Hair follicle dermal papilla cell (primary cell): ENCODE measurements around the gene F8A3. TPM values are rescaled to one million over a fixed set of nuclear protein-coding genes. Genes with fewer than 3 reads are reported as not detected.

Experiments
- small RNA-seq: library from RNA; depleted of rRNA; stranded (forward); fragments of <200 nt; gene quantifications from one replicate; pipeline ENCODE3, GENCODE V24; 2012
- total RNA-seq: library from RNA; depleted of rRNA; stranded (reverse); fragments of >200 nt; gene quantifications from 2 replicates; pipeline ENCODE4 v1.2.3, GENCODE V29; 2012

F8A3 gene
- 2.2 and 3.7 TPM in 2 replicates for total RNA-seq

GRCh38 chrX:155458471-155458870, at the start of gene F8A3:
Gene F8A3 (minus strand): TSS chrX:155458620. CDS start chrX:155458600, 20 bp downstream.

Small RNA genes lying within 50 kb of the gene (small RNA-seq; reads per million reads assigned to genes)
- not detected for gene MIR1184-3

Other genes with a start within 250 kb of the F8A3 start
- gene VBP1, start 242.2 kb downstream of the F8A3 start, total RNA-seq, result 38.8 and 46.3 TPM in 2 replicates
- 0.65 and 0.85 TPM in 2 replicates for gene RAB39B, start 194.1 kb downstream of the F8A3 start, total RNA-seq
- gene CLIC2, start 124.0 kb downstream of the F8A3 start, total RNA-seq, result 5.1 and 7.8 TPM in 2 replicates
- not detected in 2 replicates for gene F8A2, start 76.5 kb downstream of the F8A3 start, total RNA-seq
- 0.73 and 0.81 TPM in 2 replicates for gene SPRY3, start 154.0 kb upstream of the F8A3 start, total RNA-seq
- 22.1 and 23.3 TPM in 2 replicates for gene TMLHE, start 154.3 kb upstream of the F8A3 start, total RNA-seq